GM13977 (cell line): ENCODE data around the gene NIM1K.
"Not testable (repeated sequence)": the region's sequence is repeated elsewhere in the genome, so short reads cannot be mapped to it uniquely, and the experiment has no call there.

Source experiments
- DNase-seq: peaks from one replicate; pipeline ENCODE4 v3.0.0; 2012; ENCODE audit warnings: low spot score
- CTCF ChIP-seq: IDR thresholded peaks from 2 replicates; pipeline ENCODE4 v1.5.1; 2012; ENCODE audit warnings: mild to moderate bottlenecking, control low read depth; ENCODE audit not compliant: insufficient read depth; ENCODE audit errors: extremely low read depth, missing control alignments
- in situ Hi-C: fragments of 300-500 bp; cut with MboI; formaldehyde crosslinking; loops from one replicate; pipeline ENCODE4 v1.12.0; 2022; ENCODE audit warnings: low sequenced_read_pairs, low pct_unique_long_range_greater_than_20kb, mixed read lengths, inconsistent platforms; ENCODE audit not compliant: unreplicated experiment

The NIM1K gene

GRCh38 chr5:43174586-43174985, 17.4 kb upstream of the NIM1K start:
- DNase-seq, result no peak
- in situ Hi-C loops, result no loop called here
- no peak for TF ChIP-seq CTCF

GRCh38 chr5:43179836-43180235, 12.2 kb upstream of the NIM1K start:
- in situ Hi-C loops, result no loop called here
- TF ChIP-seq CTCF, result no peak

GRCh38 chr5:43182421-43182820, 9.6 kb upstream of the NIM1K start:
- in situ Hi-C loops, result no loop called here
- no peak for DNase-seq
- TF ChIP-seq CTCF, result no peak

More at GRCh38 chr5:43179836-43180235, 12.2 kb upstream of the NIM1K start:
- no peak for DNase-seq

GRCh38 chr5:43183101-43183500, 8.9 kb upstream of the NIM1K start:
- in situ Hi-C loops, DNase-seq: not testable (repeated sequence)

GRCh38 chr5:43190755-43191603, 1.0 kb upstream of the NIM1K start:
- no peak for DNase-seq
- TF ChIP-seq CTCF, result no peak
- in situ Hi-C loops, result no loop called here

- in situ Hi-C loops, result no loop called here
- no peak for TF ChIP-seq CTCF
- DNase-seq, result no peak
These were observed 644 bp downstream of the NIM1K start for GRCh38 chr5:43192558-43193180.
